ENCODE data around the gene NRG3. TPM values are rescaled to one million over a fixed set of nuclear protein-coding genes. Genes with fewer than 3 reads are reported as not detected.

NRG3 gene
- total RNA-seq, 1 experiment from 2014 or later, result 0.66 TPM

DNA sequence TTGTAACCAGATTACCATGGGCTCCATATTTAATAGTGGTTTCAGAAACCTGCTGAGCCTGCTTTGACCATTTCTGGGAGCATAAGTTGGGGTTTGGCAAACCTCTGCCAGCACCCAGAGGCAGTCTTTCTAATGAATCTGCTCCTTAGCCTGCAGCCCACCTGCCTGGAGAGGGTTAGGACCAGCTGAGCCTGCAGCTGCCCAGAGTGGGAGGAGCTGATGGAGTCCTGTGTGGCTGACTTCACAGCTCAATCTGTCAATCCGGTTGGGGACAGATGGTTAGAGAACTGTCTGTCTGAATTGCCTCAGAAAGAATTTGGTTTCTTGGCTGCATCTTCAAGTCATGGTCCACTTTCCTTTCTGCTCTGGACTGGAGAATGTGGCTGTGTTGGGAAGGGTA is 444.6 kb downstream of the NRG3 start:
- no peaks in the 10 kb centered on the region for H3K36me3 ChIP-seq (ENCODE audit: control insufficient read depth, insufficient read depth, low read length)
- no peak overlapping the region for H3K4me3 ChIP-seq (ENCODE audit: low read depth, low read length)
- no peak for TF ChIP-seq CTCF (IDR thresholded peaks at IDR 0.05; ENCODE audit: insufficient read depth in 1 of 2, low read depth in 1 of 2, low read length in 1 of 2, severe bottlenecking in 1 of 2, unreplicated experiment in 1 of 2)
- no peaks in the 10 kb centered on the region for H3K4me1 ChIP-seq
- H3K9me3 ChIP-seq, result no peaks in the 10 kb centered on the region
- Mint-ChIP-seq H3K4me1 (ENCODE audit: low read depth, unreplicated experiment) (no peaks in the 10 kb centered on the region), H3K27ac (ENCODE audit: unreplicated experiment) (no peak overlapping the region), H3K27me3 (ENCODE audit: insufficient read depth, unreplicated experiment) (no peaks in the 10 kb centered on the region), H3K4me3 (ENCODE audit: unreplicated experiment) (no peak overlapping the region), H3K9me3 (ENCODE audit: unreplicated experiment) (no peaks in the 10 kb centered on the region), H3K36me3 (ENCODE audit: insufficient read depth, unreplicated experiment) (no peaks in the 10 kb centered on the region)
- no peaks in the 10 kb centered on the region for H3K27me3 ChIP-seq (replicated peaks; ENCODE audit: control insufficient read depth, insufficient read depth, low read length)
- no peak for DNase-seq
- POLR2A ChIA-PET, result no interaction called here
- intact Hi-C loops (cut with micrococcal nuclease; ENCODE audit: unreplicated experiment), result no loop called here
- no TSS peak for BruUV-seq (replicated peaks)
- CTCF ChIA-PET, result no interaction called here

DNA sequence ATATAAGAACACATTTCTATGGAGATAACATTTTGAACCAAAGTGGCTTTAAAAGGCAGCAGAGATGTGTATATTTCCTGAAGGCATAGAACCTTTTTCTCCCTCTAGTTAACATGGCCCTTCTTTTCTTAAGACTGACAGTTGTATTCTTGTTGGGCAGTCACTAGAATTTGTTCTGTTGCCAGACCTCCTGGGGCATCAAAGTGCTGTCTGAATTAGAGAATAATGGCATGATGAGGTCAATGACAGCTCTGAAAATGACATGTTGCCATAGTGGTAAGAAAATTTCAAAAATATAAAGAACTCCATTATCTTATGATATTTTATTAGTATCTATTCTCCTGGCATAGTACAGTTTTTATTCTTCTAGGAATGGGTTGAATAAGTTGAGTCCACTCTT is 446.7 kb downstream of the NRG3 start:
- no peak for TF ChIP-seq CTCF (IDR thresholded peaks at IDR 0.05; ENCODE audit: insufficient read depth in 1 of 2, low read depth in 1 of 2, low read length in 1 of 2, severe bottlenecking in 1 of 2, unreplicated experiment in 1 of 2)
- Histone ChIP-seq H3K4me3 (ENCODE audit: low read depth, low read length) (no peak overlapping the region), H3K27me3 (replicated peaks; ENCODE audit: control insufficient read depth, insufficient read depth, low read length) (no peaks in the 10 kb centered on the region), H3K4me1 (no peaks in the 10 kb centered on the region), H3K36me3 (ENCODE audit: control insufficient read depth, insufficient read depth, low read length) (no peaks in the 10 kb centered on the region), H3K9me3 (no peaks in the 10 kb centered on the region)
- Mint-ChIP-seq H3K4me1 (ENCODE audit: low read depth, unreplicated experiment) (no peaks in the 10 kb centered on the region), H3K4me3 (ENCODE audit: unreplicated experiment) (no peak overlapping the region), H3K27ac (ENCODE audit: unreplicated experiment) (no peak overlapping the region), H3K27me3 (ENCODE audit: insufficient read depth, unreplicated experiment) (peaks cover 3% of the 10 kb centered on the region), H3K9me3 (ENCODE audit: unreplicated experiment) (no peaks in the 10 kb centered on the region), H3K36me3 (ENCODE audit: insufficient read depth, unreplicated experiment) (no peaks in the 10 kb centered on the region)
- intact Hi-C loops (cut with micrococcal nuclease; ENCODE audit: unreplicated experiment), result no loop called here
- no peak for DNase-seq
- ChIA-PET POLR2A (no interaction called here), CTCF (no interaction called here)
- no TSS peak for BruUV-seq (replicated peaks)

- Mint-ChIP-seq H3K36me3 (ENCODE audit: insufficient read depth, unreplicated experiment) (no peaks in the 10 kb centered on the region), H3K27me3 (ENCODE audit: insufficient read depth, unreplicated experiment) (no peaks in the 10 kb centered on the region), H3K4me1 (ENCODE audit: low read depth, unreplicated experiment) (peaks cover 6% of the 10 kb centered on the region), H3K9me3 (ENCODE audit: unreplicated experiment) (no peaks in the 10 kb centered on the region), H3K4me3 (ENCODE audit: unreplicated experiment) (no peak overlapping the region), H3K27ac (ENCODE audit: unreplicated experiment) (no peak overlapping the region)
- intact Hi-C loops (cut with micrococcal nuclease; ENCODE audit: unreplicated experiment), result no loop called here
- ChIA-PET POLR2A (no interaction called here), CTCF (no interaction called here)
- Histone ChIP-seq H3K27me3 (replicated peaks; ENCODE audit: control insufficient read depth, insufficient read depth, low read length) (no peaks in the 10 kb centered on the region), H3K4me1 (no peaks in the 10 kb centered on the region), H3K9me3 (no peaks in the 10 kb centered on the region), H3K4me3 (ENCODE audit: low read depth, low read length) (no peak overlapping the region), H3K36me3 (ENCODE audit: control insufficient read depth, insufficient read depth, low read length) (no peaks in the 10 kb centered on the region)
- no peak for TF ChIP-seq CTCF (IDR thresholded peaks at IDR 0.05; ENCODE audit: insufficient read depth in 1 of 2, low read depth in 1 of 2, low read length in 1 of 2, severe bottlenecking in 1 of 2, unreplicated experiment in 1 of 2)
- no TSS peak for BruUV-seq (replicated peaks)
- no peak for DNase-seq
These were observed 456.7 kb downstream of the NRG3 start for GRCh38 chr10:82331716-82332115.

Measured in Caco-2 (cell line).